ENCODE measurements around the gene UBE2L6.

The UBE2L6 gene

DNA sequence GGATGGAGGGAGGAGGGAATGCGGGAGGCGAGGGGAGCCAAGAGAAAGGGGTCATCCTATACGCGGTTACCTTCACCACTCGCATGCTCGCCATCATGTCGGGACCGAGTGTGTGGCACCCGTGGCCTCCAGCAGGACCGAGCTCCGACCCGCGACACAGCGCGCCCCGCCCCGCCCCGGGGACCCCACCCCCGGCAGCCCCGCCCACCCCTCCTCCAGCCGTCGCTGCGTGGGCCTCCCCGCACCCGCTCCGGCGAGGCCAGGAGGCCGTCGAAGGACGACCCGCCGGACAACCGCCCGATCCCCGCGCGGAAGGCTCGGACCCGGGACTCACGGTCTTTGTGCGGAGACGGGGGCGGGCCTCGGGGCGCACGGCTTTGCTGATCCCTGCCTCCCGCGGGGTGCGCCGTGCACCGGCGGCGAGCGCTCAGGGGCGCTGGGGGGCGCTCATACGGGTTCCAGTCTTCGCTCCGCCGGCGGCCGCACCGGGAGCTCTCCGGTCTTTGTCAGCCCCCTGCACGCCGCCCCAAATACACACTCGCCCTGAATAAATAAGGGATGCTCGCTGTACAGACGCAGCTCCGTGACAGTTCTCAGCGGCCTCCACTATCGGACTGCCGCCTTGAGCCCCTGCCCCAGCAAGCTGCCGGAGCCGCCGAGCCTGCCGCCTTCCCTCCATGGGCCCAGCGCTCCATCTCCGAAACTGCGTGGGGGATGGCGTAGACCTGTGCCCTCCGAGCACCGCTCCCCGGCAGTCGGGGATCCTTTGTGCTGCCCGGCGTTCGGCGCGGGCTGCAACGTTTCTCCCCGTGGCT lies at the start of gene UBE2L6:
Gene UBE2L6, minus strand, starts transcription at position 158 of the 815 bp plus-strand sequence. Its CDS starts 61 bp downstream, at position 97.
- peak; percentile 60 for DNase-seq (ENCODE audit: low spot score)

- no peak for DNase-seq (ENCODE audit: low spot score)
Measured at GRCh38 chr11:57616595-57616994, 49.1 kb upstream of the UBE2L6 start.

GRCh38 chr11:57615308-57615707 lies 47.8 kb upstream of the UBE2L6 start:
- DNase-seq (ENCODE audit: low spot score), result no peak

- DNase-seq (ENCODE audit: low spot score), result no peak
Measured at GRCh38 chr11:57614234-57614772, 46.8 kb upstream of the UBE2L6 start.

GRCh38 chr11:57610170-57610569 lies 42.7 kb upstream of the UBE2L6 start:
- DNase-seq (ENCODE audit: low spot score), result no peak

DNA sequence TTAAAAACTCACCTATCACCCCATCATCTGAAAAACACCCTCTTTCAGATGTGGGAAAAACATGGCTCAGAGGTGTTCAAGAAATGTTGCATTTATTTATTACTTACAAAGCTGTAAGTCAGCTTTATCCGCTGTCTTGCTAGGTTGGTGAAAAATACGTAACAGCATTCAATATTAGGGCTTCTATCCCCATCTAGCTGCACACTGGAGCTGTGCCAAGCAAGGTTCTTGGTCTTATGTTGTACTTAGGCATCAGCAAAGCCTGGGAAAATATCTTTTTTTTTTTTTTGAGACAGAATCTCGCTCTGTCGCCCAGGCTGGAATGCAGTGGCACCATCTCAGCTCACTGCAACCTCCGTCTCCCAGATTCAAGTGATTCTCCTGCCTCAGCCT lies 37.6 kb upstream of the UBE2L6 start:
- no peak for DNase-seq (ENCODE audit: low spot score)

DNA sequence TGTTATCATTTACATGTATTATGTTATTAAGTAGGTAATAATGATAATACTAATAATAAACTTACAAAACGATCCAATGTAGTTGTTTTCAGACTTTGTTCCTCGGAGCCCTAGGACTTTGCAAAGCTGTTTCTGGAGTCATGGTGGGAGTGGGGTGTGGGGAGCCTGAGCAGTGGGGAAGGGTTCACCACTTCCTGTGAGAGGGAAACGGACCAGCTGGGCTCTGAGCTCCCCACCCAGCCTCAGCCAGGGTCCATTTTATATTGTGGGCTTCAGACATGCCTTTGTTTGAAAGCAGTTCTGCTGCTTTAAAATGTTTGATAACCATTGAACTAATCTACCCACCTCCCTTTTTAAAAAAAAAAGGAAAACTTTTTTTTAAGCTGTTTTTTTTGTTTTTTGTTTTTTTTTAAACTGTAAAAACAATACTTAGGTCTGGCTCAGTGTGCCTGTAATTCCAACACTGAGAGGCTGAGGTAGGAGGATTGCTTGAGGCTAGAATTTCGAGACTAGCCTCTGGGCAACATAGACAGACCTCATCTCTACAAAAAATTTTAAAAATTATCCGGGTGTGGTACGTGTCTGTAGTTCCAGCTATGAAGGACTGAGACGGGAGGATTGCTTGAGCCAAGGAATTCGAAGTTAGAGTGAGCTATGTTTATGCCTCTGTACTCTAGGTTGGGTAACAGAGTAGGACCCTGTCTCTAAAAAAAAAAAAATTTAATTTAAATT lies 37.0 kb upstream of the UBE2L6 start:
- DNase-seq (ENCODE audit: low spot score), result no peak

DNA sequence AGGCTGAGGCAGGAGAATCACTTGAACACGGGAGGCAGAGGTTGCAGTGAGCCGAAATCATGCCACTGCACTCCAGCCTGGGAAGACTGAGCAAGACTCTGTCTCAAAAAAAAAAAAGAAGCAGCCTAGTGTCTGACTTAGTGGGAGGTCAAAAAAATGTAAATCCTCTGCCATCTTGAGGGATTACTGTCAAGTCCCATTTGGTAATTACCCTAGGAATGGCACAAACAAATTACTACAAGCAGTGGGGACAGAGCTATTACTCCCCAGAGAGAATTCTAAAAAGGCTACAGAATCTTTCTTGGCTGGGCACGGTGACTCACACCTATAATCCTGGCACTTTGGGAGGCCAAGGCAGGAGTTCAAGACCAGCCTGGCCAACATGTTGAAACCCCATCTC lies 33.8 kb upstream of the UBE2L6 start:
- no peak for DNase-seq (ENCODE audit: low spot score)

DNA sequence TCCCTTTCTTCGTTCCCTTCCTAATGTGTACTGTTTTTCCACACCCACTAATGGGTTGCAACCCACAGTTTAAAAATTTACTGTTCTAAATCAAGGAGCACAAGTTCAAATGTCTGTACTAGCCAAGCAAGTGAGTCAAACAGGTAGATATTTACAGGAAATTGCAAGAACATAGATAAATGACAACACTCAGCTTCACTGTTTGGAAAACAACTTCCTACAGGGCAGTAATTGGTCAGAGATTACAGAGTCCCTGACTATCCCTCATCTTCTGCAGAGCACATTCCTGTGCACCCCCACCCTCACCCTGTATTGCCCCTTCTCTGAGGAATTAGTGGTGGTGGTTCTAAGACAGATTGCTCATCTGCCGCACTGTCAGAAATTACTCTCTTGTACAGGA lies 31.9 kb upstream of the UBE2L6 start:
- DNase-seq (ENCODE audit: low spot score), result no peak

GRCh38 chr11:57598831-57599155 lies 31.3 kb upstream of the UBE2L6 start:
- DNase-seq (ENCODE audit: low spot score), result no peak

GRCh38 chr11:57597916-57598830 lies 30.7 kb upstream of the UBE2L6 start:
- peak; percentile 31 for DNase-seq (ENCODE audit: low spot score)

DNA sequence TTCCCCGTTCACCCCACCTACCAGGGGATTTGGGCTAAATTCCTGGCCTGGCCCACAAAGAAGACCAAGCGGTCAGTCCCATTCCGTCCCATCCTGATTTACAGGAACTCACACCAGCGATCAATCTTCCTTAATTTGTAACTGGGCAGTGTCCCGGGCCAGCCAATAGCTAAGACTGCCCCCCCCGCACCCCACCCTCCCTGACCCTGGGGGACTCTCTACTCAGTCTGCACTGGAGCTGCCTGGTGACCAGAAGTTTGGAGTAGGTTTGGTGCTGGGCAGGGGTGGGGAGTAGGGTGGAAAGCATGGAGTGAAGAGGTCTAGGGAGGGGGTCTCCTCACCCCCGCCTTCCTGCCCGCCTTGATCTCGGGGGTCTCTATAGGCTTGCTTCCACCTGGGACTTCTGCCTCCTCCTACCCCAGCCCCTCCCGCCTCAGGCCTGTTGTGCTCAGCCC lies 30.0 kb upstream of the UBE2L6 start, which contains the start of gene SERPING1:
Gene SERPING1, plus strand, starts transcription at position 225 of the 455 bp plus-strand sequence. CDS start 586 bp downstream, outside the sequence.
- peak; percentile 15 for DNase-seq (ENCODE audit: low spot score)

GRCh38 chr11:57596266-57596885 lies 28.9 kb upstream of the UBE2L6 start:
- DNase-seq (ENCODE audit: low spot score), result no peak

DNA sequence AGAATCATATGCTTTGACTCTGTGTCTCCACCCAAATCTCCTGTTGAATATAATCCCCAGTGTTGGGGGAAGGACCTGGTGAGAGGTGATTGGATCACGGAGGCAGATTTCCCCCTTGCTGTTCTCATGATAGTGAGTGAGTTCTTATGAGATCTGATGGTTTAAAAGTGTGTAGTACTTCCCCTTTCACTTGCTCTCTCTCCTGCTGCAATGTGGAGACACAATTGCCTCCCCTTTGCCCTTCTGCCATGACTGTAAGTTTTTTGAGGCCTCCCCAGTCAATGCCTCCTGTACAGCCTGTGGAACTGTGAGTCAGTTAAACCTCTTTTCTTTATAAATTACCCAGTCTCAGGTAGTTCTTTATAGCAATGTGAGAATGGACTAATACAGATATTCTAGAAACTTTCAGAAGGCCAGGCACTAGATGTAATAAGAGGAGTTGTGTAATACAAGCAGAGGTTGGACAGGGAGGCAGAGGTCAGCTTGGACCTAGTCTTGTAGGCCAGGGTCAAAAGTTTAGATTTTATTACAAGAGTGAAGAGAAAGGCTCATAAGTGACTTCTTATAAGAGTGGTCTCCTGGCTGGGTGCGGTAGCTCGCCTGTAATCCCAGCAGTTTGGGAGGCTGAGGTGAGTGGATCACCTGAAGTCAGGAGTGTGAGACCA lies 20.7 kb upstream of the UBE2L6 start:
- no peak for DNase-seq (ENCODE audit: low spot score)

GRCh38 chr11:57586711-57587245 lies 19.3 kb upstream of the UBE2L6 start:
- DNase-seq (ENCODE audit: low spot score), result no peak

DNA sequence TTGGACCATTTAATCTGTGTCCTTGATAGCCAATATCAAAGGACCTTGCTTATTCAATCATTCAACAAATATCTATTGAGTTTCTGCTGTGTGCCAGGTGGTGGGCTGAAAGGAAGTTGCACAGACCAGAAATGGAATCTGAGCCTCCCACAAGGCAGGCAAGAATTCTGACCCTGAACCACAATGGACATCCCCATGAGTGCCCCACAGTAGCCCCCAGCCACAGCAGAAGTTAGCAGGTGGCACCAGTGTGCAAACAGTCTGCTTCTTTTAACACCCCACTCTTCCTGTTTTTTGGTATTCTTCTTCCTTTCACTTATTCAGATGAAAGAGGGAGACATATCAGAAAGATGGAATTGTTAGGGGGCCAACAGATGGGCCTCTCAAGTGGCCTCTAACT lies 17.8 kb upstream of the UBE2L6 start:
- no peak for DNase-seq (ENCODE audit: low spot score)

GRCh38 chr11:57584341-57584740 lies 16.9 kb upstream of the UBE2L6 start:
- no peak for DNase-seq (ENCODE audit: low spot score)

DNA sequence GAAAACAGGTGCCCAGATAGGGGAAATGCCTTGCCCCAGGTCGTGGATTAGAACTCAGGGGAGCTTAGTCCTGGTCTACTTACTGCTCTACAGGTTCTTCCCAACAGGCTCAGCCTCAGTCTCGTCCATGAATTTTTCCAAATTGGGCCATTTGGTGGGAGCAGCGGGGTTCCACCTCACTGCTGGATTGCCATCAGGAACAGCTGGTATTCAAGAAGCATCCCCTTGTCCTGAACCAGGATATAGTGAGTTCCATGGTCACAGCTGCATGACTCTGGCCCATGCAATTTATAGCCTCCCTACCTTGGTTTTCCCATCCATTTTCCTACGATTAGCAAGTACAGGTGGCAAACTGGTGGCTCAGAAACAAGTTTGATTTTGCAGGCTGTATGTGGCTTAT lies 6.6 kb upstream of the UBE2L6 start:
- DNase-seq (ENCODE audit: low spot score), result no peak

DNA sequence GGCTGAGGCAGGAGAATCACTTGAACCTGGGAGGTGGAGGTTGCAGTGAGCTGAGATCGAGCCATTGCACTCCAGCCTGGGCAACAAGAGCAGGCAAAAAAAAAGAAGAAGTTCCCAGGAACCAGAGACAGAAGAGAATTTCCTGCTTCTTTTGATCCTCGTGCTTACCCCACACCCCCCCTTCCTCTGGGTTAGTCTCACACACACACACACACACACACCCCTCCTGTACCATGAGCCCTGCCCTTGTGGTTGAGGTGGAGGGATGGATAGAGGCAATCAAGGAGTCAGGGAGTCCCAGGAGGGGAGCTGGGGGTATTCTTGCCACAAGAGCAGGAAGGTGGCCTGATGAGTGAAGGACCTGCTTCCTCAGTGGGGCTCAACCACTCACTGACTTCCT lies 4.1 kb upstream of the UBE2L6 start:
- no peak for DNase-seq (ENCODE audit: low spot score)

DNA sequence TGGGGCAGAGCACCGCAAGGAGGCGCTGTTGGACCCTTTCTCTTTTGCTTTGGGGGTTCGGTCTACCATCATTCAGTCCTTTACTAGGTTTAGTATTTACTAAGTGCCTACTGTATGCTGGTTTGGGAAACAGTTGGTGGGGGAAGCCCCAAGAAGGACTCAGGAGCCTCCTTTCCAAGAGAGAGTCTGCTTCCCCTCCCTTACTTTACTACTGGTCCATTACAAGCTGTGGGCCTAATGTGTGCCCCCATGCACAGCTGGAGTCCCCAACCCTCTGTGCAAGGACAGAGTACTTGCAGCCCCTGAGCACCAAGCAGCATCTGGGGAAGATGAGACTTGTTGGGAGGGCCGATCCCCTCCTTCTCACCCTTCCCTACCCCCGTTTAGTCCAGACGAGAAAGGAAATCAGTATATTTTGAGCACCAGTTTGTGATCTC lies 876 bp upstream of the UBE2L6 start:
- DNase-seq (ENCODE audit: low spot score), result peak; percentile 73
